Measurements from ENCODE around the gene SLC43A2. TPM values are rescaled to one million over a fixed set of nuclear protein-coding genes. Genes with fewer than 3 reads are reported as not detected.
A peak's percentile ranks its signal among the peaks of the same experiment; 100 is the strongest.

SLC43A2 gene
- polyA plus RNA-seq, 6 donors from 2014 or later: 18.4 to 36.4 (median 29.1) TPM

DNA sequence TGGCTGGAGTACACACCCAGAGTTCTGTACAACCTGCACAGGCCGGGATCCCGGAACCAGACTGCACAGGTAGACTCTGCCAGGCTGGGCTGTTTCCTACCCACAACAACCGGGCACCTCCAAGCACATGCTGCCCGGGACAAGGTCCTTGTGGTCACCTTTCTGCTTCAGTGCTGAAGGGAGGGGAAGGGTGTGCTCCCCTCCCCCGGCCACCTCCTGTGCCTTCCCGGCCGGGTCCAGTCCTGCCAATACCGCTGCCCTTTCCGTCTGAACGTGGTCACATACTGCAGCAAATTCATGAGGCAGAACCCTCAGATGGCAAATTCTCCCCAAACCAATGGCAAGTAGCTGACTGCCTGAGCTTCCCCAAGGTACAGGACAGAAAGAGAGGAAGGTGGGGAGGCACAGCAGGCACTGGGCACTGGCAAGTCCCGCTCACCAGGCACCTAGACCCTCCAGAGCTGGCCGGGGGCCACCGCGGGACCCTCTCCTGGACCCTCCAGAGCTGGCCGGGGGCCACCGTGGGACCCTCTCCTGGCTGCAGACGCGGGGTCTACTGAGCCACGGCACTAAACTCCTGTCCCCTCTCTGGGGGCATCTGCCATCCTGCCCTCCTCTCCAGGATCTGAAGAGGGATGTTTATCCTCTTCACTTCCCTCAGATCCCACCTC lies 22.8 kb downstream of the SLC43A2 start:
- H3K4me1 Mint-ChIP-seq: peaks cover 11 to 18% (median 11%) of the 10 kb centered on the region in 3 donors
- H3K27me3 Mint-ChIP-seq: no peaks in the 10 kb centered on the region
- H3K36me3 Mint-ChIP-seq: no peaks in the 10 kb centered on the region
- peak overlapping the region in 1 of 6 donors; percentile 30 for H3K27ac Mint-ChIP-seq
- no peak overlapping the region for H3K4me3 Mint-ChIP-seq
- DNase-seq: no peak
- ATAC-seq (ENCODE audit: low read depth in 2 of 2): no peak
- no peaks in the 10 kb centered on the region for H3K9me3 Mint-ChIP-seq

DNA sequence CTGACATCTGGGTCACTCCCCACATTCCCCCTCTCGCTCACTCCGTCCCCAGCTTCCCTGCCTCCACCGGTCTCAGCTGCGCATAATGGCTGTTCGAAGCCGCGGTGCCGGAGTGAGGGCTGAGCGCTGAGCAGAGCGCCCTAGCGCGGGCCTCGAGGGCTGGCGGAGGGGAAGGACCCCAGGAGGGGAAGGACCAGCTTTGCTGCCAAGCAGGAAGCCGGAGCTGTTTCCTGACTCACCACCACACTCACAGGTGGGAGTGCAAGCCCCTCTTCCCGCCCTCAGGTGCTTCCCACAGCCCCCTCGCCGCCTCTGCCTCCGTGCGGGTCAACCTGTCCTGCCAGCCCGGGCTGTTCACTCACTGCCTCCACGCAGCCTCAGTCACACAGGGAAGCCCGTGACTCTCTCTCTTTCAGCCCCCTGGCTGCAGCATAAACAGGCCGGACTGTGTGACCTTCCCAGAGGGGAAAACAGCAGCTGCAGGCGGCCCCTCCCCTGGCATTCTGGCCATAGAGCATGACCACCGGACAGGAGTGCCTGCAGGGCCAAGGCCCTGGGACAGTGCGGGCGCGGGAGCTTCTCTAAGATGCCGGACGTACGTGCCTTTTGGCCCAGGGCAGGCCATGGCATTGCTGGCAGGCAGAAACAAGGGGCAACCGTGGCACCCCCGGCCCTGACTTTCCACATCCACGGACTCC lies 23.7 kb downstream of the SLC43A2 start:
- Mint-ChIP-seq H3K36me3 (no peaks in the 10 kb centered on the region), H3K4me3 (peak overlapping the region in 1 of 8 donors; percentile 19), H3K4me1 (peaks cover 11 to 18% (median 11%) of the 10 kb centered on the region in 3 donors), H3K9me3 (no peaks in the 10 kb centered on the region), H3K27me3 (no peaks in the 10 kb centered on the region), H3K27ac (peak overlapping the region in 1 of 6 donors; percentile 61)
- ATAC-seq (ENCODE audit: low read depth in 2 of 2) (no peak), DNase-seq (no peak)

DNA sequence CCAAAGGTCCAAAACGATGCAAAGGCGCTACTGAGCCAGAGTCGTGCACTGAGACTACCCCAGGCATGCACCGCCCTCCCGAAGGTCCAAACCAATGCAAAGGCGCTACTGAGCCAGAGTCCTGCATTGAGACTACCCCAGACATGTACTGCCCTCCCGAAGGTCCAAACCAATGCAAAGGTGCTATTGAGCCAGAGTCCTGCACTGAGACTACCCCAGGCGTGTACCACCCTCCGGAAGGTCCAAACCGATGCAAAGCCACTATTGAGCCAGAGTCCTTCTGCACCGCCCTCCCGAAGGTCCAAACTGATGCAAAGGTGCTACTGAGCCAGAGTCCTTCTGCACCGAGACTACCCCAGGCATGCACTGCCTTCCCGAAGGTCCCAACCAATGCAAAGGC lies 27.1 kb downstream of the SLC43A2 start:
- Mint-ChIP-seq H3K9me3 (no peaks in the 10 kb centered on the region), H3K36me3 (no peaks in the 10 kb centered on the region), H3K27me3 (no peaks in the 10 kb centered on the region), H3K4me1 (peaks cover 7 to 9% (median 8%) of the 10 kb centered on the region in 3 donors), H3K27ac (peak overlapping the region in 1 of 6 donors; percentile 28), H3K4me3 (peak overlapping the region in 1 of 8 donors; percentile 33)
- DNase-seq (no peak), ATAC-seq (ENCODE audit: low read depth in 2 of 2) (no peak)

DNA sequence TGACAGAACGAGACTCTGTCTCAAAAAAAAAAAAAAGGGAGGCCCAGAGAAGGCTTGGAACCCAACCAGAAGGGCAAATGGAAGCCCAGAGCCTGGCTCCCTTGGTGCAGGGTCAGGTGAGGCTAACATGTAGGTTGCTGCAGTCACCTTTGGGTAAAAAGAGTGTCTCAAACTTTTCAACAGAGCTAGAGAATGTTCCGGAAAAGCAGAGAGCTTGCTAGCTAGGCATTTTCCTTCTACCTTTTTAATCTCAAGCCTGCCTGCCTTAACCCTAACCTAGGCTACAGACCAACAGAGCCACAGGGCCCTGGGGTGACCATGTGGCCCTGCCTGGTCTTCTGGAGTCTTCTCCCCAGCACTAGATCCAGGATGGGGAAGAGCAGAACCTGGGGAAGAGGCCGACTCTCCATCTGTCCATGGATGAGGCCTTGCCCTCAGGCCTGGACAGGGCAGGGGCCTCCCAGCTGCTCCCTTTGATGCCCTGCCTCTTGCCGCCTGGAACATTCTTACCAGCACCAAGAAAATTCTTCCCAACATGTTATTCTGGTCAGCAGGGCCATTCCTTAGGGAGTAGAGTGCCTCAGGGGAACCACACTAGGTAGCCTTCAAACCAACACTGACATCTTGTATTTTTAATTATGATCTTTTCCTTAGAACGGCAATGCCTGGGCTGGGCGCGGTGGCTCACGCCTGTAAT lies 30.1 kb downstream of the SLC43A2 start:
- Mint-ChIP-seq H3K9me3 (no peaks in the 10 kb centered on the region), H3K4me1 (peaks cover 6 to 18% (median 11%) of the 10 kb centered on the region in 3 donors), H3K27me3 (no peaks in the 10 kb centered on the region), H3K36me3 (no peaks in the 10 kb centered on the region), H3K27ac (no peak overlapping the region), H3K4me3 (no peak overlapping the region)
- no peak for DNase-seq
- no peak for ATAC-seq (ENCODE audit: low read depth in 2 of 2)

DNA sequence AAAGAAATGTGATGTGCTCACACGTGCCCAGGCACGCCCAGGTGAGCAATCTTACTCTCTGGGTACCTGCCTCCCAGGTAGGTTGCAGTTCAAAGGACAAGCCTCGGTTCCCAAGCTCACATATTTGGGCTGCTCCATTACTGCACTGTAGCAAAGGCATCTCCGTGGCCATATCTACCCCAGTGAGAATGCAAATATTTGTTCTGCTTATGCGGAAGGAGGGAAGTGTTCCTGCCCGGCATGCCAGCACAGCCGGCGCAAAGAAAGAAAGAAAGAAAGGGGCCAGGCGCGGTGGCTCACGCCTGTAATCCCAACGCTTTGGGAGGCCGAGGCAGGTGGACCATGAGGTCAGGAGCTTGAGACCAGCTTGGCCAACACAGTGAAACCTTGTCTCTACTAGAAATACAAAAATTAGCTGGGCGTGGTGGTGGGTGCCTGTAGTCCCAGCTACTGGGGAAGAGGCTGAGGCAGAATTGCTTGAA lies 30.7 kb downstream of the SLC43A2 start:
- H3K9me3 Mint-ChIP-seq: no peaks in the 10 kb centered on the region
- ATAC-seq (ENCODE audit: low read depth in 2 of 2) (no peak), DNase-seq (no peak)
- no peaks in the 10 kb centered on the region for H3K36me3 Mint-ChIP-seq
- H3K4me3 Mint-ChIP-seq: no peak overlapping the region
- peaks cover 13 to 24% (median 17%) of the 10 kb centered on the region in 3 donors for H3K4me1 Mint-ChIP-seq
- peak overlapping the region in 2 of 6 donors; percentile 42 to 81 for H3K27ac Mint-ChIP-seq
- H3K27me3 Mint-ChIP-seq: no peaks in the 10 kb centered on the region

DNA sequence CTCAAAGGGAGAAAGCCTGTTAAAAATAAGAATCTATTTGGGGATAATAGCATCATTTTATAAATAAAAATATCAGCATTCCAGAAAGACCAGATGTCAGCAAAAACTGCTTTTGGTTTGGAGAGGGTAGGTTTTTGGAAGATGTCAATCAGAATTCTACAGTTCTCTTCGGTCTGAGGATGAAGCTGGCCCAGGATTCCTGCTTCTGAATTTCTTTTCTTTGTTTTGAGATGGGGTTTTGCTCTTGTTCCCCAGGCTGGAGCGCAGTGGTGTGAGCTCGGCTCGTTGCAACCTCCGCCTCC lies 35.1 kb downstream of the SLC43A2 start:
- H3K27me3 Mint-ChIP-seq: no peaks in the 10 kb centered on the region
- H3K4me1 Mint-ChIP-seq: peaks cover 18 to 34% (median 26%) of the 10 kb centered on the region in 3 donors
- DNase-seq (no peak), ATAC-seq (ENCODE audit: low read depth in 2 of 2) (no peak)
- peak overlapping the region; percentile 93 to 100 (median 98) for H3K27ac Mint-ChIP-seq
- H3K4me3 Mint-ChIP-seq: peak overlapping the region; percentile 75 to 92 (median 86)
- H3K36me3 Mint-ChIP-seq: no peaks in the 10 kb centered on the region
- H3K9me3 Mint-ChIP-seq: no peaks in the 10 kb centered on the region

DNA sequence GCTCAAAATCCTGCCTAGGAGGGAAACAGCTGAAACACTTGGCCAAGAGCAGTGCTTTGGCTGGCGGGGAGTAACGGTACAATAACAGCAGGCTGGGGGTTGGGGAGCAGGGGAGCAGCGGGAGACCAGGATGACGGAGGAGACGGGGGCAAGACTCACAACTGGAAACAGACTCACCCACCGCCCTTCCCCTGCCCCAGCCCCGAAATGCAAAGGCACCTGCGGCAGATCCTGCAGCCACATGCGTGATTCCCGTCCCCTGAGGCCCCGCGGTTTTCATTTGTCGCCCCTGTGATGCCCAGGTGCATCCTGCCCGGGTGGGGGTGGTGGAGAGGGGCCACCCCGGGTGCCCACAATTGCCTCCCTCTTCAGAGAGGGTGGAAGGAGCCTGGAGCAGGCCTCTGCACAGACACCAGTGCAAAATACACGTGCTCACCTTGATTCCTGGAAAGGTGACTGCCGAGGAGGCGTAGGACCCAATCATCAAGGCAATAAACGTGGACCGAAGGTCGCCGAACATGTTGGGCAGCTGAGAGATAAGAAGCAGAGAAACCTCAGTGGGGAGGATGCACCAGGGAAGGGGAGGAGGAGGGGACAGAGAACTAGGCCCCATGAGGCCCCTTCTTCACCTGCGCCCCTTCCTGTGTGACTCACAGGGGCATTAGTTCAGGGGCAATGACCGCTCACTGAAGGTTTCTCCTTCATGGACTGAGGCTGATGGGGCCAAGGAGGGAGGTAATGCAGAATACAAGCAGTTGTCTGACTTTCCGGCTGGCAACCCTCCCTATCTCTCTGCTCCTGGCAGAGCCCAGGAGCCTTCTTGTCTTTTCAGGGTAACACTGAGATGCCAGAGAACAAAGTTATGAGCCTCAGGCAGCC lies 35.6 kb downstream of the SLC43A2 start:
- H3K27ac Mint-ChIP-seq: peak overlapping the region; percentile 93 to 100 (median 98)
- H3K4me3 Mint-ChIP-seq: peak overlapping the region; percentile 75 to 92 (median 86)
- H3K36me3 Mint-ChIP-seq: no peaks in the 10 kb centered on the region
- H3K27me3 Mint-ChIP-seq: no peaks in the 10 kb centered on the region
- H3K9me3 Mint-ChIP-seq: no peaks in the 10 kb centered on the region
- peak; percentile 96 for DNase-seq
- peaks cover 18 to 34% (median 26%) of the 10 kb centered on the region in 3 donors for H3K4me1 Mint-ChIP-seq
- ATAC-seq (ENCODE audit: low read depth in 2 of 2): peak; percentile 90 to 92

DNA sequence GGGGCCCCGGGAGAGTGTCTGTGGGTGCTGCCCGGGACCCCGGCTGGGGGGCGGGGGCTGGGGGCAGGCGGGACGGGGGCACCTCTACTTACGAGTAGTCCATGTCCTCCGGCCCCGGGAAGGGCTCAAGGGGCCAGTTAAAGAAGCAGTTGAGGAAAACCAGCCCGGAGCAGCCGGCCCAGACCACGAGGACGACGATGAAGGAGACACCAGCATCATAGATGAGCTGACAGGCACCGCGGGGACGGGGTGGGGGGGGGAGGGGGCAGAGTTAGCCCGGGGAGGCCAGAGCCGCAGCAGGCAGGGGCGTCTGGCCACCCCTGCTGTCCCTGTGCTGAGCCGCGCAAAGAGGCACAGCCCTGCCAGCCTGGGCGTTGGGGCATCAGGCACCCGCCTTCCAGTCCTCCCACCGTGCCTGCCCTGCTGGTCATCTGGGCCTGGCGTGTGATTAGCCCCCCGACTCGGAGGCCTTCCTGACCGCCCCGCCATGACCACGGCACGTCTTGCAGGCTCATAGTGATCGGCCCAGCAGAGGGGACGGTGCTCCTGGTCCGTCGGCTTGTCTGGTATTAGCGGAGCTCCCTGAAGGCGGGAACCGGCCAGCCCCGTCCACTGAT lies 37.1 kb downstream of the SLC43A2 start:
- DNase-seq (no peak), ATAC-seq (ENCODE audit: low read depth in 2 of 2) (no peak)
- H3K36me3 Mint-ChIP-seq: no peaks in the 10 kb centered on the region
- peak overlapping the region in 2 of 8 donors; percentile 21 to 25 for H3K4me3 Mint-ChIP-seq
- no peaks in the 10 kb centered on the region for H3K9me3 Mint-ChIP-seq
- peak overlapping the region in 4 of 6 donors; percentile 62 to 98 (median 94) for H3K27ac Mint-ChIP-seq
- H3K4me1 Mint-ChIP-seq: peaks cover 18 to 34% (median 24%) of the 10 kb centered on the region in 3 donors
- H3K27me3 Mint-ChIP-seq: no peaks in the 10 kb centered on the region

DNA sequence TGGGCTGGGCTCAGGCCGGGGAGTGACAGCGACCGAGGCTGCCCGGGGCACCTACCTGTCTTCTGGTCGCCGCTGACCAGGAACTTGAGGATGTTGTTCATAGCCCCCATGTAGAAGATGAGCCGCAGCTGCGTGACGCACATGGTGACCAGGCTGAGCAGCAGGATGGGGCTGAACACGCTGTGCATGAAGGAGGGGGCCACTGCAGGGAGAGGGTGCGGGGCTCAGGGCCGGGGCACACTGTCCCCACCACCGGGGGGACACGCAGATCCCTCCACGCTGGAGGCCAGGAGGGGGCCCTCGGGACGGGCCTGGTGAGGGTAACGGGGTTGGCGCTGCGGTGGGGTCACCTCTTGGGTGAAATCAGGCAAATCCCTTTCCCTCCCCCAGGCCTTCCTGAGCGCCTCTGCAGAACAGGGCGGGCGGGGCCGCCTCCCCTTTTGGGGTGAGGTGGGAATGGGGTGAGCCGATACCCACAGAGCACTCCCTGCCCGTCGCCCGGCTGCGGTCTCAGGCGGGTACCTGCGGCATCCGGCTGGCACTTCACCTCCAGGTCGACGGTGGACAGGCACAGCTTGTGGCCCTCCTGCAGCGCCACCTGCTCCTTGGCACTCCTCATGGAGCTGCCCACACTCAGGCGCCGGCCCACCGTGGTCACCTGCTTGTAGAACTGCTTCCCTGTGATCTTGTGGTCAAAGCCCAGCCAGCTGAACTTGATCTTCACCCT lies 37.7 kb downstream of the SLC43A2 start:
- DNase-seq: no peak
- H3K4me3 Mint-ChIP-seq: peak overlapping the region in 4 of 8 donors; percentile 10 to 29 (median 26)
- peaks cover 18 to 30% (median 24%) of the 10 kb centered on the region in 3 donors for H3K4me1 Mint-ChIP-seq
- no peaks in the 10 kb centered on the region for H3K9me3 Mint-ChIP-seq
- ATAC-seq (ENCODE audit: low read depth in 2 of 2): no peak
- no peaks in the 10 kb centered on the region for H3K36me3 Mint-ChIP-seq
- no peaks in the 10 kb centered on the region for H3K27me3 Mint-ChIP-seq
- peak overlapping the region in 3 of 6 donors; percentile 34 to 83 (median 47) for H3K27ac Mint-ChIP-seq

DNA sequence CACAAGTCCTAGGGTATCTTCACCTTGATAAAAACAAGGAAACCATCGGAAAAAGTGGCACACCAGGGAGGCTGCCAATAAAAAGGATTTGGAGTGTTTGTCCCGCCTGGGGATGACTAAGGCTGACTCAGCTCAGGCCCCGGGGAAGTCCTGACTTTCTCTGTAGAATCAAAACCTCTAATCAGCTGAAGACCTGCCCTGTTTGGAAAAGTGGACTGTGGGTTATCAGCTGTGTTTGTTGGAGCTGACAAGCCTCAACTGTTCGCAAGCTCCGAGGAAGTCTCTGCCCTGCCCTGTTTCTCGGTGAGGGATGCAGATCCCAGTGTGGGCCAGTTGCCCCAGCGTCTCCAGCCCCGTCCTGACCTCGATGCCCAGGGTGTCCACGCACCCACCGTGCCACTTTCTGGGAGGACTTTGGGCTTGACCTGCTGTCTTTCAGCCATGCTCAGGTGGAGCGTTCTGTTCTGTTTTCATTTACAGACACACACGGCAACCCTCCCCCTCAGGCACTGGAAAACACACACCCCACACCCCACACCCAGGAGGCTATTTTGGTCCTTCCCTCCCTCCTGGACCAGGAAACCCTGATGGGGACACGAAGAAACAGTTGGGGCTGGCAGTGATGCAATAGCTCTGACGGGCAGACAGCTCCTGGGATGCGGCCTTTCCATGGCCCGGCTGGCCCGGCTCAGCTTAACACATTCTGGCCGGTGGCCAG lies 38.4 kb downstream of the SLC43A2 start:
- Mint-ChIP-seq H3K27ac (peak overlapping the region in 3 of 6 donors; percentile 49 to 83 (median 70)), H3K36me3 (no peaks in the 10 kb centered on the region), H3K4me3 (peak overlapping the region in 2 of 8 donors; percentile 24 to 28), H3K9me3 (no peaks in the 10 kb centered on the region), H3K27me3 (no peaks in the 10 kb centered on the region), H3K4me1 (peaks cover 18 to 26% (median 24%) of the 10 kb centered on the region in 3 donors)
- ATAC-seq (ENCODE audit: low read depth in 2 of 2) (no peak), DNase-seq (no peak)

DNA sequence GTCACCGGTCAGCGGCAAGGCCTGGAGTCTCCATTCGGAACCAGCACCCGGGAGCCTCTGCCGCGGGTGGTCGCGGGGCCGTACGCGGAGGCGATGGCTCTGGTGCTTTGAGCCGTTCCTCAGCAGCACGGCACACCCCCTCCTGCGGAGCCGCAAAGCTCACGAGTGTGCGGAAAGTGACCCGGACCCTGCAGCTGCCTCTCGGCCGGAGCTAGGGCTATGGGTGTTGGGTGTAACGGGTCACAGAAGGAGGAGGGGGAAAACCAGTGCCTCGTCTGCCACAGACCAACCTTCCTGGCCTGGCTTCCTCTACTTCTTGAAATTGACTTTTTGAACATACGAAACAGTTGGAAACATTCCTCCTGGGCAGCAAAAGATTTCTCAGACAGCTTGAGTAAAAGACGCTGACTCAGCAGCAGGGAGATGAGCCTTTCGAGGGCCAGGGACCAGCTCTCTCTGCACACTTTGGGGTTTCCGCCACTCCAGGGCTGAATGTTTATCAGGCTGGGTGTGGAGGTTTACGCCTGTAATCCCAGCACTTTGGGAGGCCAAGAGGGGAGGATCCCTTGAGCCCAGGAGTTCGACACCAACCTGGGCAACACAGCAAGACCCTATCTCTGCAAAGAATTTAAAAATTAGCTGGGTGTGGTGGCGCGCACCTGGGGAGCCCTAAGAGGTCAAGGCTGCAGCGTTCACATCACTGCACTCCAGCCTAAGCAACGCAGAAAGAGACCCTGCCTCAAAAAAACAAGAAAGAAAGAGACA lies 39.6 kb downstream of the SLC43A2 start:
- no peak for ATAC-seq (ENCODE audit: low read depth in 2 of 2)
- no peaks in the 10 kb centered on the region for H3K36me3 Mint-ChIP-seq
- H3K4me1 Mint-ChIP-seq: peaks cover 15 to 21% (median 20%) of the 10 kb centered on the region in 3 donors
- no peaks in the 10 kb centered on the region for H3K27me3 Mint-ChIP-seq
- no peak overlapping the region for H3K27ac Mint-ChIP-seq
- H3K9me3 Mint-ChIP-seq: no peaks in the 10 kb centered on the region
- no peak overlapping the region for H3K4me3 Mint-ChIP-seq
- DNase-seq: no peak

Measured in naive B cell (primary cell).